Measurements from ENCODE around the gene BAD.

The BAD gene

DNA sequence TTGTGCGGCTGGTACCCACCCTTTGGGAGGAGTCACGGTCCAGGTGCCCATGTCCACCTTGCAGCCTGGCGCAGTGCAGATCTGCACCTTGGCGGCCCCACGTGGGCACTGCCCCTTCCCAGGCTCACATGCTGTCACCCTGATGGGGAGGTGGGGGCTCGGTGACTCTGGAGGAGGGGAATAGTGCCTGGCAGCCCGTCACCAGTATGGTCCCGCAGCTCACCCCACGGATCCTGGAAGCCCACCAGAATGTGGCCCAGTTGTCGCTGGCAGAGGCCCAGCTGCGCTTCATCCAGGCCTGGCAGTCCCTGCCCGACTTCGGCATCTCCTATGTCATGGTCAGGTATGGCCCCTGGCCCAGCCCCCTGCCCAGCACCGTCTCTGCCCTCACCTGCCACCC lies 63.7 kb downstream of the BAD start:
- DNase-seq (ENCODE audit: extremely low read depth, low read depth) = no peak
- TF ChIP-seq, protein P1, sequence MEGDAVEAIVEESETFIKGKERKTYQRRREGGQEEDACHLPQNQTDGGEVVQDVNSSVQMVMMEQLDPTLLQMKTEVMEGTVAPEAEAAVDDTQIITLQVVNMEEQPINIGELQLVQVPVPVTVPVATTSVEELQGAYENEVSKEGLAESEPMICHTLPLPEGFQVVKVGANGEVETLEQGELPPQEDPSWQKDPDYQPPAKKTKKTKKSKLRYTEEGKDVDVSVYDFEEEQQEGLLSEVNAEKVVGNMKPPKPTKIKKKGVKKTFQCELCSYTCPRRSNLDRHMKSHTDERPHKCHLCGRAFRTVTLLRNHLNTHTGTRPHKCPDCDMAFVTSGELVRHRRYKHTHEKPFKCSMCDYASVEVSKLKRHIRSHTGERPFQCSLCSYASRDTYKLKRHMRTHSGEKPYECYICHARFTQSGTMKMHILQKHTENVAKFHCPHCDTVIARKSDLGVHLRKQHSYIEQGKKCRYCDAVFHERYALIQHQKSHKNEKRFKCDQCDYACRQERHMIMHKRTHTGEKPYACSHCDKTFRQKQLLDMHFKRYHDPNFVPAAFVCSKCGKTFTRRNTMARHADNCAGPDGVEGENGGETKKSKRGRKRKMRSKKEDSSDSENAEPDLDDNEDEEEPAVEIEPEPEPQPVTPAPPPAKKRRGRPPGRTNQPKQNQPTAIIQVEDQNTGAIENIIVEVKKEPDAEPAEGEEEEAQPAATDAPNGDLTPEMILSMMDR (IDR thresholded peaks at IDR 0.05; ENCODE audit: low read depth, low read length) = no peak

DNA sequence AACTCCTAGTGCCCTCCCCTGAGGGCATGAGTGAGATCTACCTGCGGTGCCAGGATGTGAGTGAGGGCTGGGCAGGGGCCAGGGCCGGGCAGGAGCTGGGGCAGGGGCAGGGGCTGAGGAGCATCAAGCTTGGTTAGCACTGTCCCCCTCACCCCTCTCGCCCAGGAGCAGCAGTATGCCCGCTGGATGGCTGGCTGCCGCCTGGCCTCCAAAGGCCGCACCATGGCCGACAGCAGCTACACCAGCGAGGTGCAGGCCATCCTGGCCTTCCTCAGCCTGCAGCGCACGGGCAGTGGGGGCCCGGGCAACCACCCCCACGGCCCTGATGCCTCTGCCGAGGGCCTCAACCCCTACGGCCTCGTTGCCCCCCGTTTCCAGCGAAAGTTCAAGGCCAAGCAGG lies 64.2 kb downstream of the BAD start:
- TF ChIP-seq, protein P1 (IDR thresholded peaks at IDR 0.05; ENCODE audit: low read depth, low read length) = no peak
- no peak for DNase-seq (ENCODE audit: extremely low read depth, low read depth)
